C1 segment of cervical spinal cord (tissue), 14 donors: ENCODE data around the gene UGT1A6.
"Not testable (repeated sequence)": the region's sequence is repeated elsewhere in the genome, so short reads cannot be mapped to it uniquely, and the experiment has no call there.

Experiments
- DNase-seq, 14 donors: peaks; one replicate each; lab custom pipeline; 2025; lab: John Stamatoyannopoulos, UW

UGT1A6 gene

DNA sequence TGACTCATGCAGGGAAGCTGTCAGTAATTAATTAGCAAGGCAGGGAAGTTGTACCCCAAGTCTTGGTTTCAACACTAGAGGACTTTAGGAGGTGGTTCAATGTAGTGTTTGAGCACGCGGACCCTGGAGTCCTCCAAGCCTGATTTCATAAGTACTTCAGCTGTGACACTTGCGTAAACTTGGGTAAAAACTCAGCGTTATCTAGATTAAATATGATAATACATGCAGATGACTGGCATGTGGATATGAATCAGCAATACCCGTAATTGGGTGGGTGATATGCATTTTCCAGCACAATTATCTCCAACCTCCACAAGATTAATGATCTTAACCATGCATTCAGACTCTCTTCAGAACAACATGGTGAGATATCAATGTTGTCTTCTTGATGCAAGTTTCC, 5.8 kb upstream of the UGT1A6 start:
- DNase-seq = no peak

DNA sequence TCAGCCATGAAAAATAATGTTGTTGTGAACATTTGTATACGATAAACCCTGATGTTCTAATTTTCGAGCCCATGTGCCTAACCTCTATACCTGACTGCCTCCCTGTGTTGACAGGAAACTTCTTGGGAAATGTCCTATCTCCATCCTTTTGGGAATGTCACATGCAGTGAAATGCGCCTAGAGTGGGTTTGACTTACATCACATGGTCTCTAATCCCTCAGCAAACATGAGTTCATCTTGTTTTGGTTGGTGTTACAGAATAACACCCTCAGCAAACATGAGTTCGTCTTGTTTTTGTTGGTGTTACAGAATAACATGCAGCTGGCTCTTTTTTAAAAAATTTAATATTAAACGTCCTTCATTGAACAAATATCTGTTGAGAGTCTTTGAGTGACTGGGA, 4.3 kb upstream of the UGT1A6 start:
- no peak for DNase-seq

DNA sequence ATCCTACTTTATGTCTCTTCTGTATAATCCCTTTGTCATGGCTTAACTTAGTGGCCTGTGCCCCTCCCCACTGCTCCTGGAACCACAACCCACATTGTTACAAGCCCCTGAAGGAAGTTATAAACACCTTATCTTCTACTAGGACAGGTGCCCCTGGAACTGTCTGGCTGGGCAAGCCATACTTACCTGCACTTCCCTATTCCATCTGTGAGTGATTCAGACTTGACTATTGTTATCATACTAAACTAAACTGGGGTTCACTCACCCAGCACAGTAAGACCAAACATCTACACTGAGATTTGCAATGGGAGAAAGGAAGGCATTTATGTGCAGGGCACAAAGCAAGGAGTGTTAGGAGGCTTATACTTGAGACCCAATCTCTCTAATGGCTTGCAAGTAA, 3.7 kb upstream of the UGT1A6 start:
- no peak for DNase-seq

DNA sequence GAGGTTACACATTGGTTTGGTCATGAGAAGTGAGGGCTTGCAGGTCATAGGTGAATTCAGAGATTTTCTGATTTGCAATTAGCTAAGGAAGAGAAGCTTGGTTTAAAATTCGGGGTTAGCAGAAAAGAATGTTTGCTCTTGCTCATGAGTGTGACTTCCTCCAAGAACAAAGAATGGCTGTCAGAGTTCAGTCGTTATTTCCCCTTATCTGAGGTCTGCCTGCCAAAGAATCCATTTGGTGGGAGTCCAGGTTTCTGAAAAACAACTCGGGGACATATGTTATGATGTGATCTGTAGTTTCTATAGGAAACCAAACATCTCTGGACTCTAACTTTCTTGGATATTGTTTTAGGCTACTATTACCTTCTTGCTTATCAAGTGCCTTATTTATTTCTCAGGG, 3.2 kb upstream of the UGT1A6 start:
- no peak for DNase-seq

DNA sequence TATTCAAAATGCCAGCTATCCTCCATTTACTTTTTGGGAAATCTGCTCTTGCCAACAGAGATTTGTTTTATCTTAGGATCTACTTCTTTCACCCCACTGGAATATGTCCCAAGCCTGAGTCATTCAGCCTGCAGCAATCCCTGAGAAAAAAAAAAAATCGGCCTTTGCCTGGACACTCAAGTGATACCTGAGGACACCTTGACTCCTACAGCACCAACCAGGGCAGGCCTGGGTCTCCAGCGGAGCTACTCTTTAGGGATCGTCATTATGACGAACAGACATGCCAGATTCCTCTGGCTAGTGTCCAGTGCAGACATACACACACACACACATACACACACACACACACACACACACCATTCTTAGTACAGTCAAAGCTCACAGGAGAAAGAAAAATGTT, 2.2 kb upstream of the UGT1A6 start:
- DNase-seq = no peak

DNA sequence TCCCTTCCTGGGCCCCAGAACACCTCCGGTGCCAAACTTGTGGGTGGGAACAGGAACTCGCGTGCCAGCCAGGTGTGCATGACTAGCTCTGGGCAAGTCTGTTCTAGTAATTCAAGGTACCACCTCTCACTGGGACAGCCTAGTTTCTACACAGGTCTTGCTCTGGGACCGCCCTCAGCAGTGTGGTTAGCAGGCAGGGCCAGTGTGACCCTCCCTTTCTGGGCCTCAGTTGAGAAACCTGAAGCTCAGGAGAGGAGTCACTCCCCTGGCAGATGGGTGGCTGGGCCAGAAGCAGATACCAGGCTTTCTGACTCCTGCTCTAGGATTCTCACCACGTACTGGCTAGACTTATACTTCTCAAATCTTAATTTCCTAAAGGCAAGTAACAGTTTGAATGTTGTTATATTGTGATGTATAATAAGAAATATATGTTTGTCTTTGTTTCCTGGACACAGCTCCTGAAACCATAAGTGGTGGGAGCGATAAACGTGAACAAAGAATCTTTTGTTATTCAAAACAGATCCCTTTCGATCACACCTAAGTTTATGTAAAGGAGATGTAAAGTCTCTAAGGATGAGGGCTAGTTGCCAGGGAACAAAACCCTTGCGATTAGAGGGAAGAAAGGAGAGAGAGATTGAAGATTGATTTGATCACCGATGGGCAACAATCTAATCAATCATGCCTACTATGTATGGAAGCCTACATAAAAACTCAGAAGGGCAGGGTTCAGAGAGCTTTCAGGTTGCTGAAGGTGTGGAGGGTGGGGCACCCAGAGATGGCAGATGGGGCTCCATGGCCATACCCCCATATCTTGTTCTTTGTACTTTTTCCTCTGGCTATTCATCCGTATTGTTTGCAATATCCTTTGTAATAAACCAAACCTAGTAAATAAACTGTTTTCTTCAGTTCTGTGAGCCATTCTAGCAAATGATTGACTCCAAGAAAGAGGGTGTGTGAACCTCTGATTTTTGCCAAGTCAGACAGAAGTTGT, 952 bp upstream of the UGT1A6 start:
- DNase-seq = no peak

DNA sequence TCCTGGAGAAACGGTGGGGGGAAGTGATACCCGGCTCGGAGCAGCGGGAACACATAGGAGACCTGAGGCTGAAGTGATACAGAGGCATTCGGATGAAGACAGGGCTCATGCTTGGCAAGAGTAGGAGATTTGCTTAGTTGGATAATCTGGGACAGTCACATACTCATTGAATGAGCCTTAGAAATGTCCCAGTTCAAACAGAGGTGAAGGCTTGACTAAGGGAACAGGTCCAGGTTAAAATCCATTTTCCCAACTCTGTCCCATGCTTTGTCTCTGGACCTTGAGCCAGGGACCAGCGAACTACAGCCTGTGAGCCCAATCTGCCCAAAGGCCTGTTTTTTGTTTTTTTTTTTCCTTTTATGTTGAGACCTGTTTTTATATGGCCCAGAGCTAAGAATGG, 1.3 kb downstream of the UGT1A6 start:
- no peak for DNase-seq

DNA sequence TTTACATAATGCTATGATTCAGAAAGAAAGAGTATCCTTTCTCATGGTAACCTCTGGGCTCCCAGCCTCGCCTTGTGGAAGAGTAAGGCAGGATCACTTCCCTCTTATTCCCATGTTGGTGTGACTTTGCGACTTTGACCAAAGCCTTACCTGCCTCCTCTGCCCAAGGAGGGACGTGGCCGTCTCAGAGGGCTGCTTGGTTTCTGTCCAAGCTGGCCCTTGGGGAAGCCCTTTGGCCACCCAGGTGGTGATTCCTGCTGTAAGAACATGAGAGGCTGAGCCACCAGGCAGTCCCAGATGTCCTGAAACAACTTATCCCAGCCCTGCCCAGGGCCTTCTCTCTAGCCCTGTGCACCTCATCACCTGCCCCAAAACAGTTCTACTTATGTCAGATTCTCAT, 6.0 kb downstream of the UGT1A6 start:
- DNase-seq = no peak

DNA sequence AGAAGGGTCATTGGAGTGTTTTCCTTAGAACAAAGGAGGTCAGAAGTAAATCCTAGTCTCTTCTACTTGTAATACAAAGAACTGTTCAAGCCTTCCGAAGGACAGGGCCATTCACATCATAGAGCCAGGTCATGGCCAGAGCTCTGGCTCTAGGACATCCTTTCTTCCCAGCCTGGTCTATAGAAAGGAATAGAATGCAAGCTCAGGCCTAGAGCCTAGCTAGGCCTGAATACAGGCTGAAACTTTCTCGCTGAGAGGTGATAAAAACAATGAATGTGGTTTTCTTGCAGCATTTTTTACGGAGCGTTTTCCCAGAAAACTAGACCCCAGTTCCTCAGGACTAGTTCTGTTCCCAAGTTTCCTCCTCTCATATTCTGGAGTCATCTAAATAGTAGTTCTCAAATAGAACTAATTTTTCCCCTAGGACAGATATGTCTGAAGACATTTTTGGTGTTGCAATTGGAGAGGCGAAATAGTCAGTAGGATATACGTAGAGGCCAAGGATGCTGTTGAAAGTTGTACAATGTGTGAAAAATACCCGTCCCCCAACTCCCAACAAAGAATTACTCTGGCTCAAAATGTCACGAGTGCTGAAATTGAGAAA, 6.8 kb downstream of the UGT1A6 start:
- no peak for DNase-seq

DNA sequence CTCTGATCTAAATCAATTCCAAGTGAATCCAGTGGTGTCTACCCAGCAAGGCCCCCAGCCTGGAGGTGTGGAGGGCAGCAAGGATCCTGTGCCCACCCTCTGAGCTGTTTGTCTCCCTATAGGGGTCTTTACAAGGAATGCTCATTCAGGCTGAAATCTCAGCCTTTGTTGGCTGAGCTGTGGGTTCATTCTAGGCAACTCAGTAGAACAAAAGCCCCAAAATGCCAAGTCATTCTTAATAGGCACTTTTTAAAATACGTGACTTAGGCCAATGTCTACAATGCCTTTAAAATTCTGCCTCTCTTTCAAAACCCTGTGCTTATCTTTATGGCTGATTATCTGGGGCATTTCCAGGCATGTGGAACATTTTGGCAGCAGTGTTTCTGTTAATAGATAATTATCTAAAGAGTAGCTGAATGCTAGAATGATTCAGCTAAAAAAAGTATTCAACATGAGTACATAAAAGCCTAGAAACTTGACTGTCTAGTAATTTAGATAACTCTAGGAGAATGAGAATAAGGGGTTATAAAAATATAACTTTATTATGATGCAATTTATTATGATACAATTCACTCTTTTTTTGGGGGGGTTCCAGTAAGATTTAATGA, 7.4 kb downstream of the UGT1A6 start:
- no peak for DNase-seq

DNA sequence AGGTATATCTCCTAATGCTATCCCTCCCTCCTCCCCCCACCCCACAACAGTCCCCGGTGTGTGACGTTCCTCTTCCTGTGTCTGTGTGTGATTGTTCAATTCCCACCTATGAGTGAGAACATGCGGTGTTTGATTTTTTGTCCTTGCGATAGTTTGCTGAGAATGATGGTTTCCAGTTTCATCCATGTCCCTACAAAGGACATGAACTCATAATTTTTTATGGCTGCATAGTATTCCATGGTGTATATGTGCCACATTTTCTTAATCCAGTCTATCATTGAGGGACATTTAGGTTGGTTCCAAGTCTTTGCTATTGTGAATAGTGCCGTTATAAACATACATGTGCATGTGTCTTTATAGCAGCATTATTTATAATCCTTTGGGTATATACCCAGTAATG, 8.2 kb downstream of the UGT1A6 start:
- DNase-seq = not testable (repeated sequence)

DNA sequence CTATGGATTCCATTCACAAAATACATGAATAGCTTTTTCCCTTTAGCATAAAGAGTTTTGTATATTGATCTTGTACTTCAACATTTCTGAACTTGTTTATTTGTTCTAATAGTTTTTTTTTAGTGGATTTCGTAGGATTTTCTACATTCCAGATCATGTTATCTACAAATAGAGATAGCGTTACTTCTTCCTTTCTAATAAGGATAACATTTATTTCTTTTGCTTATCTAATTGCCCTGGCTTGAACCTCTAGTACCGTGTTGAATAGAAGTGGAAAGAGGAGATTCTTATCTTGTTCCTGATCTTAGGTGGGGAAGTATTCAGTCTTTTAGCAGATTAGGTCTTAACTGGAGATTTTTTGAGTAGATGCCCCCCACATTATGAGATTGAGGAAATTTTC, 9.5 kb downstream of the UGT1A6 start:
- no peak for DNase-seq

DNA sequence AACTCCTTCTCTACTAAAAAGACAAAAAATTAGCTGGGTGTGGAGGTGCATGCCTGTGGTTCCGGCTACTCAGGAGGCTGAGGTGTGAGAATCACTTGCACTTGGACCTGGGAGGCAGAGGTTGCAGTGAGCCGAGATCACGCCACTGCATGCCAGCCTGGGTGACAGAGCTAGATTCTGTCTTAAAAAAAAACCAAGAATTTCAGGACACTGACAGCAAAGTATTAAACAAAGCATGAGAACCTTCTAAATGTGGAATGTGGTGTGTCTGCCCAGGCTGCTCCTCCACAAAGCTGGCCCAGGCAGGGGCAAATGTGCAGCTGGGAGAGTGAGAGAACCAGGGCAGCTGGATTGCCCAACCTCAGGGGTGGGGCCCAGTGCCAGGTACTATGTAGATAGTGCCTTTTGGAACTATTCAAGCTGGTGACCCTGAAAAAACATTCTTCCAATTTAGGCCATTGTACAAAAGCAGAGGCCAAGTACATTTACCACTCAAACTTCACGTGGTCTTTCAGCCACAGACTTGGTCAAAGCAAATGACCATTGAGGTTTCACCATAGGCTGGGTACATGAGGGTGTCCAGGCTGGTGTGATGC, 13.3 kb downstream of the UGT1A6 start:
- DNase-seq = no peak

DNA sequence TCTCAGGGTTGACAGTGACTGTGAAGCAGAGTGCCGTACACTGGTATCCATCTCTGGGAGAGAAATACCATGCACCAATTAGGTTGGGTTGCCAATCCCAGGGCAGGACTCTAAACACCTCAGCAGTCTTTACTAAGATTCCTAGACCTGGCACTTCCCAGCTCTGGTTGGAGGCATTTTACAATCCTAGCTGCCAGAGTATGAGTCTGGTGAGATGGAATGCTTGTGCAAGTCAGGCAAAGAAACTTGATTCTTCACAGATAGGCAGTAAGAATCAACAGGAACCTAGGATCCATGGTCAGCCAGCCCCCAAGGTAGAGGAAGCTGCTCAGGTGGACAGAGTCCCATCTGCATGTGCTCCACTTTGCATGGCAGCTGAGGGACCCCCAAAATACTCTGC, 14.0 kb downstream of the UGT1A6 start:
- DNase-seq = no peak

DNA sequence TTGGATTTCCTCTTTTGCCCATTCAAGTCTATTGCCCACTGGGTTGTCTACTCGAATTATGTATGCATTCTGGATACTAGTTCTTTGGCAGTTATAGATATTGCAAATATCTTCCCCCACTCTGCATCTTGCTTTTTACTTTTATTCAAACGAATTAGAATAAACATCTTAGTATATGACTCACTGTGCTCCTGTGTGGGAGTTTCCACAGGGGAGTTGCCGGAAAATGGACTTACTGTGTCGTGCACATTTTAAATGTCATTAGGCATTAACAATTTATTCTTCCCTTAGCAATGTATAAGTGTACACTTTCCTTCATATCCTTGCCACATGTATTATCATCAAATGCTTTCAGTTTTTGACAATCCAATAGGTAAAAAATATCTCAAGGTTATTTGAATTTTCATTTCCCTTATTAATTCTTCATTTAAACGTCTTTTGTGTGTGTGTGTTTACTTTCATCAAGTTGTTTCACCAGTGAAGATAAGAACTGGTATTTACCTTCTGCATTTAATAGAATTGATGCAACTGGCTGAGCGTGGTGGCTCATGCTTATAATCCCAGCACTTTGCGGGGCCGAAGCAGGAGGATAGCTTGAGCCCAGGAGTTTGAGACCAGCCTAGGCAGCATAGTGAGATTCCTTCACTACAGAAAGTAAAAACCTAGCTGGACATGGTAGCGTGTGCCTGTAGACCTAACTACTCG, 15.4 kb downstream of the UGT1A6 start:
- DNase-seq = no peak

DNA sequence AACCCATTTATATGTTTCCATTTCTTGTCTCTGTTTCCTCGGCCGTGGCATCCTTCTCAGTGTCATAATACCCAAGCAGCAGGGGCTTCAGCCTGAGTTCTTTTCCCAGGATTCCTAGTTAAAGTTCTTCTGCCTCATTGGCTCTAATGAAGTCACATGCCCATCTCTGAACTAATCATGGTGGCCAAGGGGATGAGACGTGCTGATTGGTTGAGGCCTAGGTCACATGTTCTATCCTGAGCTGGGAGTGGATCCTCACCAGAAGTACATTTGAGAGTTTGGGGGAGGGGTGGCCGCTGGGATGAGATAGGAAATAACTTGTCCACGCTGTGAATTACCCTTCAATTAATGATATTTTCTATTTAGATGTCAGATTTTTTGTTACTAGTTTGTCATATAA, 16.3 kb downstream of the UGT1A6 start:
- DNase-seq = no peak

DNA sequence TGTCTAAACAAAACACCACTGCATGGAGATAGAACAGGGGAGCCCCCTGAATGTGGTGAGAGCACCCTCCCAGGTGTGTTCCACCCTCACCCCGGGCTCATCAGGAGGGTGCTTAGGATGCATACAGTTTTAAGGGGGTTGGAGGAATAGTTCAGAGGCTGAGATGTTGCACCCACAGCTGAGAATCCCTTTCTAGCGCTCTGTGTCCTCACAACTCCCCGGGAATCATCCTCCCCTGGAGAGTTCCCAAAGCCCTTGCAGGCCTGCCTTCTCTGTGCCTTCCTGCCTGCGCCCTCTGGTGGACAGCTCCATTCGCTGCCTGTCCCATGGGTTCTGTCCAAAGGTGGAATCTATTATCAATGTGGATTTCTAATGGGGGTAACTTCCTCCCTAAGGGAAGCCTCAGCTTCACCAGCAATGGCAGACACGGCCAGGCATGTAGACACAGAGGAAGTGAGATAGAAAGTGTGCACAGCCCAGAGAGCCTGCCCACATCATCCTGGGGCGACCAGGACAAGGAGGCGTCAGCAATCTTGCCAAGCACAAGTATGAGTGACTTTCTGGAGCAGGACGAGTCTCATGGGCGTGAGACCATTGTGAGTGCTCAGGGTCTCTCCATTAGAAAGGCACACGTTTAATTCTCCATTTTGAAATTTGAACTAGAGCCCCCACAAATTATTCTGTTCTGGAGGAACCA, 18.8 kb downstream of the UGT1A6 start:
- DNase-seq = peak in 11 of 14 donors; percentile 1 to 61 (median 17)

DNA sequence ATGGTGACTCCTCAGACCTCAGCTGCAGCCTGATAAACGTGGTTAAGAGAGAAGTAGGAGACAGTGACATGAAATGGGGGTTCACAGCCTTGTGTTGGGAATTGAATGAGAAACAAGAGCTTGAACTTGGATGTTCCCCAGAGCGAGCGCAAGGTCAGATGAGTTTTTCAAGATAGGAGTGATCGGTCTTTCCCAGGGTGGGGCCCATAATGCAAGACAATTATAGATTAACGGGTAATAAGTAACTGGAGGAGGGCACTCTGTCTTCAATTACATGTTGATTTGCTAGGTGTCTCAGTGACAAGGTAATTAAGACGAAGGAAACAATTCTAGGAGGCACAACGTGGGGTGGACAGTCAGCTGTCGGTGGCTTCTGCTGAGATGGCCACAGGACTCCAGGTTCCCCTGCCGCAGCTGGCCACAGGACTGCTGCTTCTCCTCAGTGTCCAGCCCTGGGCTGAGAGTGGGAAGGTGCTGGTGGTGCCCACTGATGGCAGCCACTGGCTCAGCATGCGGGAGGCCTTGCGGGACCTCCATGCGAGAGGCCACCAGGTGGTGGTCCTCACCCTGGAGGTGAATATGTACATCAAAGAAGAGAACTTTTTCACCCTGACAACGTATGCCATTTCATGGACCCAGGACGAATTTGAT, 20.0 kb downstream of the UGT1A6 start, which contains the start of gene UGT1A5:
Gene UGT1A5, plus strand, starts transcription at position 297 of the 651 bp plus-strand sequence. Its CDS starts 85 bp downstream, at position 382.
- no peak for DNase-seq

DNA sequence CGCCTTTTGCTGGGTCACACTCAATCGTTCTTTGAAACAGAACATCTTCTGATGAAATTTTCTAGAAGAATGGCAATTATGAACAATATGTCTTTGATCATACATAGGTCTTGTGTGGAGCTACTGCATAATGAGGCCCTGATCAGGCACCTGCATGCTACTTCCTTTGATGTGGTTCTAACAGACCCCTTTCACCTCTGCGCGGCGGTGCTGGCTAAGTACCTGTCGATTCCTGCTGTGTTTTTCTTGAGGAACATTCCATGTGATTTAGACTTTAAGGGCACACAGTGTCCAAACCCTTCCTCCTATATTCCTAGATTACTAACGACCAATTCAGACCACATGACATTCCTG, 20.5 kb downstream of the UGT1A6 start:
- no peak for DNase-seq

DNA sequence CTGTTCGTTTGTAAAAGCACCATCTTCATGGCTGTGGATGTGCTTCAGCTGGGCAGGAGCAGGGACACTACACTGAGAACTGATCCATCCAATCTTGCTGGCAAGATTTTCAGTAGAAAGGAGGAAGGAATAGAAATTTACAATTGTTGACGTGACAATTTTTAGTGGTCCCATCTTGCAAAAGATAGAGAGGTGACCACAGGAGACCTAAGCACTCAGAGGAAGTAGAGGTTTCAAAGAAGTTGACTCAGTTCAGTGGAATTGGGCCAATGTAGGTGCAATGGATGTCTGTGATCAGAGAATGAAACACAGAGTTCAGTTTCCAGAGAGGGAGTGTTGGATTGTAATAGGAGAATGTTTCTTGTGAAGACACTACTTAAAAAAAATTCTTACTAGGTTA, 21.4 kb downstream of the UGT1A6 start:
- DNase-seq = no peak

DNA sequence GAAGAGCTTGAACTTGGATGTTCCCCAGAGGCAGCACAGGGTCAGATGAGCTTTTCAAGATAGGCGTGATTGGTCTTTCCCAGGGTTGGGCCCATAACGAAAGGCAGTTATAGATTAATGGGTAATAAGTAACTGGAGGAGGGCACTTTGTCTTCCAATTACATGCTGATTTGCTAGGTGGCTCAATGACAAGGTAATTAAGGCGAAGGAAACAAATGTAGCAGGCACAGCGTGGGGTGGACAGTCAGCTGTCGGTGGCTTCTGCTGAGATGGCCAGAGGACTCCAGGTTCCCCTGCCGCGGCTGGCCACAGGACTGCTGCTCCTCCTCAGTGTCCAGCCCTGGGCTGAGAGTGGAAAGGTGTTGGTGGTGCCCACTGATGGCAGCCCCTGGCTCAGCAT, 25.9 kb downstream of the UGT1A6 start, which contains the start of gene UGT1A4:
Gene UGT1A4, plus strand, starts transcription at position 185 of the 400 bp plus-strand sequence. Its CDS starts 85 bp downstream, at position 270.
- DNase-seq = no peak
